HL-60 (cell line): ENCODE data around the gene PRADC1.

Source experiments
- DNase-seq, 2 experiments: peaks; one replicate each; pipeline ENCODE4 v3.0.0-alpha.2; 2010 to 2020; ENCODE audit warnings: low read depth in 1 of 2, low spot score in 1 of 2
- H3K27ac ChIP-seq: fragments of 250-450 bp; sonication (Bioruptor Pico); replicated peaks from 2 replicates; pipeline ENCODE4 v1.5.1; 2020; ENCODE audit warnings: mild to moderate bottlenecking, moderate library complexity
- H3K27me3 ChIP-seq: fragments of 250-450 bp; sonication (Bioruptor Pico); 2 replicates; pipeline ENCODE4 v1.5.1; 2021; ENCODE audit warnings: mild to moderate bottlenecking, moderate library complexity; ENCODE audit not compliant: insufficient read depth, poor library complexity, severe bottlenecking
- H3K4me3 ChIP-seq: replicated peaks from 2 replicates; pipeline ENCODE4 v1.5.1; 2011; ENCODE audit warnings: mild to moderate bottlenecking, control low read depth, low read length; ENCODE audit not compliant: insufficient read depth
- GABPA ChIP-seq: IDR thresholded peaks from 2 replicates; pipeline ENCODE4 v1.6.1; 2012; ENCODE audit warnings: low read depth
- POLR2AphosphoS5 ChIP-seq: IDR thresholded peaks from 2 replicates; pipeline ENCODE4 v1.6.1; 2012; ENCODE audit warnings: low read depth
- SPI1 ChIP-seq: IDR thresholded peaks from 2 replicates; pipeline ENCODE4 v1.6.1; 2012; ENCODE audit warnings: low read depth, mild to moderate bottlenecking, borderline replicate concordance
- TF ChIP-seq, protein P1 (sequence below): IDR thresholded peaks from one replicate; pipeline ENCODE4 v1.5.1; 2011; ENCODE audit warnings: low read length, control low read depth, inconsistent platforms; ENCODE audit not compliant: insufficient read depth
- TF ChIP-seq, protein P2 (sequence below): IDR thresholded peaks from 2 replicates; pipeline ENCODE4 v1.6.1; 2012; ENCODE audit warnings: low read depth; ENCODE audit not compliant: insufficient replicate concordance

Gene PRADC1

DNA sequence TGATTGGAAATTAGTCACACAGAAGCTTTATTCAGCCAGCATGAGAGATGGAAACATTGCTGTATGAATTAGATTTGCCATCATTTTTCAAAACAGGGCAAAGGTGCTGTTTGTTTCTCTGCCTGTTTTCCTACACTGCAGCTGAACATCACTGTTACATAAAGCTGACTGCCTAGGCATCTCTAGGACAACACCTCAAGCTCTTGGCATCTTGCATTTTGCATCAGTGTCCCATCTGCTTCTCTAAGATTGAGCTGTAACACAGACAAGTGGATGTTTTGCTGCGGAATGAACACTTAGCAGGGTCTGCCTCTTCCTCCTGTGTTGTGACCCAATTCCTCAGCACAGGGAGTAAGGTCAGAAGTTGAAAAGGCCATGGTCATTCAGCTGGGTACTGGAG is 5.9 kb upstream of the PRADC1 start:
- H3K4me3 ChIP-seq = no peak overlapping the region
- no peak for DNase-seq
- no peaks in the 10 kb centered on the region for H3K27me3 ChIP-seq
- H3K27ac ChIP-seq = no peak overlapping the region
- TF ChIP-seq, protein P1, sequence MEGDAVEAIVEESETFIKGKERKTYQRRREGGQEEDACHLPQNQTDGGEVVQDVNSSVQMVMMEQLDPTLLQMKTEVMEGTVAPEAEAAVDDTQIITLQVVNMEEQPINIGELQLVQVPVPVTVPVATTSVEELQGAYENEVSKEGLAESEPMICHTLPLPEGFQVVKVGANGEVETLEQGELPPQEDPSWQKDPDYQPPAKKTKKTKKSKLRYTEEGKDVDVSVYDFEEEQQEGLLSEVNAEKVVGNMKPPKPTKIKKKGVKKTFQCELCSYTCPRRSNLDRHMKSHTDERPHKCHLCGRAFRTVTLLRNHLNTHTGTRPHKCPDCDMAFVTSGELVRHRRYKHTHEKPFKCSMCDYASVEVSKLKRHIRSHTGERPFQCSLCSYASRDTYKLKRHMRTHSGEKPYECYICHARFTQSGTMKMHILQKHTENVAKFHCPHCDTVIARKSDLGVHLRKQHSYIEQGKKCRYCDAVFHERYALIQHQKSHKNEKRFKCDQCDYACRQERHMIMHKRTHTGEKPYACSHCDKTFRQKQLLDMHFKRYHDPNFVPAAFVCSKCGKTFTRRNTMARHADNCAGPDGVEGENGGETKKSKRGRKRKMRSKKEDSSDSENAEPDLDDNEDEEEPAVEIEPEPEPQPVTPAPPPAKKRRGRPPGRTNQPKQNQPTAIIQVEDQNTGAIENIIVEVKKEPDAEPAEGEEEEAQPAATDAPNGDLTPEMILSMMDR = no peak
- TF ChIP-seq GABPA (no peak), POLR2AphosphoS5 (no peak), SPI1 (no peak)
- TF ChIP-seq, protein P2, sequence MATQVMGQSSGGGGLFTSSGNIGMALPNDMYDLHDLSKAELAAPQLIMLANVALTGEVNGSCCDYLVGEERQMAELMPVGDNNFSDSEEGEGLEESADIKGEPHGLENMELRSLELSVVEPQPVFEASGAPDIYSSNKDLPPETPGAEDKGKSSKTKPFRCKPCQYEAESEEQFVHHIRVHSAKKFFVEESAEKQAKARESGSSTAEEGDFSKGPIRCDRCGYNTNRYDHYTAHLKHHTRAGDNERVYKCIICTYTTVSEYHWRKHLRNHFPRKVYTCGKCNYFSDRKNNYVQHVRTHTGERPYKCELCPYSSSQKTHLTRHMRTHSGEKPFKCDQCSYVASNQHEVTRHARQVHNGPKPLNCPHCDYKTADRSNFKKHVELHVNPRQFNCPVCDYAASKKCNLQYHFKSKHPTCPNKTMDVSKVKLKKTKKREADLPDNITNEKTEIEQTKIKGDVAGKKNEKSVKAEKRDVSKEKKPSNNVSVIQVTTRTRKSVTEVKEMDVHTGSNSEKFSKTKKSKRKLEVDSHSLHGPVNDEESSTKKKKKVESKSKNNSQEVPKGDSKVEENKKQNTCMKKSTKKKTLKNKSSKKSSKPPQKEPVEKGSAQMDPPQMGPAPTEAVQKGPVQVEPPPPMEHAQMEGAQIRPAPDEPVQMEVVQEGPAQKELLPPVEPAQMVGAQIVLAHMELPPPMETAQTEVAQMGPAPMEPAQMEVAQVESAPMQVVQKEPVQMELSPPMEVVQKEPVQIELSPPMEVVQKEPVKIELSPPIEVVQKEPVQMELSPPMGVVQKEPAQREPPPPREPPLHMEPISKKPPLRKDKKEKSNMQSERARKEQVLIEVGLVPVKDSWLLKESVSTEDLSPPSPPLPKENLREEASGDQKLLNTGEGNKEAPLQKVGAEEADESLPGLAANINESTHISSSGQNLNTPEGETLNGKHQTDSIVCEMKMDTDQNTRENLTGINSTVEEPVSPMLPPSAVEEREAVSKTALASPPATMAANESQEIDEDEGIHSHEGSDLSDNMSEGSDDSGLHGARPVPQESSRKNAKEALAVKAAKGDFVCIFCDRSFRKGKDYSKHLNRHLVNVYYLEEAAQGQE = no peak

DNA sequence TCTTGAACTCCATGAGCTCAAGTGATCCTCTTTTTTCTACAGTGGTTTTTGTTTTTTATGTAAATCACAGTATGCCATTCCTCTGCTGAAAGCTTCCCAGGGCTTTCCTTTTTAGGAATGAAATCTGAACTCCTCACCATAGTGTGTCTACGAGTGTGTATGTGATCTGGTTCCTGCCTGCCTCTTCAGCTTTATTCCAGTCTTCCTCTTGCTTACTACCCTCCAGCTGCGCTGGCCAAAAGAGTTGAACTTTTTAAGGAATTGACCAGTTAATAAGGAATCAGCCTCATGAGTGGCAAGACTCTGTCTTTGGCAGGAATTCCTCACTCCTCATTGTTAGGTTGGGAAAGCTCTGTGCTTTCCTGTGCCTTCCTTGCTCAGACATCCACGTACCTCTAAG is 5.1 kb upstream of the PRADC1 start:
- Histone ChIP-seq H3K27me3 (no peaks in the 10 kb centered on the region), H3K4me3 (no peak overlapping the region), H3K27ac (no peak overlapping the region)
- TF ChIP-seq, protein P1 = no peak
- TF ChIP-seq GABPA (no peak), SPI1 (no peak)
- TF ChIP-seq, protein P2 = no peak
- DNase-seq = no peak

DNA sequence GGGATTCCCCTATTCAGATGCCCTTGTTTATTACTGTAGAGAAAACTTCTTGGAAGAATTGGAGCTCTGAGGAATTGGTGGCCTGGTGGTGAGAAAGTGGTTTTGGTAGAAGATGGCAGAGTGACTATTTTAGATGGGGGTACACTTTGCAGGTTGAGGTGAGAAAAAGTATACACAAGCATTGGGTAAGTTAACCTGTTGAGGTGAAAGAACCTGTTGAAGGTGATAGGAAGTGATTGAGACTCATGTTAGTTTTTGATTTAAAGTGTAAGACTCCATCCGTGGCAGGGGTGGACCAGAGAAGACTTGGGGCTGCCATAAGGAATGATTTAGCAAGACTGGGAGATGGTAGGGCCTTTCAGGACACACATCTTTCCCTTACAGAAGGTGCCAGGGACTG is 4.1 kb upstream of the PRADC1 start:
- H3K27ac ChIP-seq = no peak overlapping the region
- no peaks in the 10 kb centered on the region for H3K27me3 ChIP-seq
- TF ChIP-seq, protein P1 = no peak
- TF ChIP-seq GABPA = no peak
- TF ChIP-seq, protein P2 = no peak
- no peak for TF ChIP-seq POLR2AphosphoS5
- no peak for TF ChIP-seq SPI1
- no peak for DNase-seq
- H3K4me3 ChIP-seq = no peak overlapping the region
